Lower leg skin (tissue), 3 donors: Measurements from ENCODE around the gene CYB5R2.

Experiments
- POLR2A ChIP-seq, 2 donors: fragments of 450-650 bp; IDR thresholded peaks; one replicate each; pipeline ENCODE4 v1.6.1; 2016 to 2017; ENCODE audit warnings: antibody characterized with exemption in 2 of 2, mild to moderate bottlenecking in 1 of 2, moderate library complexity in 1 of 2
- TF ChIP-seq, protein P1 (sequence below), 3 donors: fragments of 450-650 bp; IDR thresholded peaks; one replicate each; pipeline ENCODE4 v1.5.1; 2016; ENCODE audit warnings: antibody characterized with exemption in 3 of 3, mild to moderate bottlenecking in 3 of 3, moderate library complexity in 2 of 3

DNA sequence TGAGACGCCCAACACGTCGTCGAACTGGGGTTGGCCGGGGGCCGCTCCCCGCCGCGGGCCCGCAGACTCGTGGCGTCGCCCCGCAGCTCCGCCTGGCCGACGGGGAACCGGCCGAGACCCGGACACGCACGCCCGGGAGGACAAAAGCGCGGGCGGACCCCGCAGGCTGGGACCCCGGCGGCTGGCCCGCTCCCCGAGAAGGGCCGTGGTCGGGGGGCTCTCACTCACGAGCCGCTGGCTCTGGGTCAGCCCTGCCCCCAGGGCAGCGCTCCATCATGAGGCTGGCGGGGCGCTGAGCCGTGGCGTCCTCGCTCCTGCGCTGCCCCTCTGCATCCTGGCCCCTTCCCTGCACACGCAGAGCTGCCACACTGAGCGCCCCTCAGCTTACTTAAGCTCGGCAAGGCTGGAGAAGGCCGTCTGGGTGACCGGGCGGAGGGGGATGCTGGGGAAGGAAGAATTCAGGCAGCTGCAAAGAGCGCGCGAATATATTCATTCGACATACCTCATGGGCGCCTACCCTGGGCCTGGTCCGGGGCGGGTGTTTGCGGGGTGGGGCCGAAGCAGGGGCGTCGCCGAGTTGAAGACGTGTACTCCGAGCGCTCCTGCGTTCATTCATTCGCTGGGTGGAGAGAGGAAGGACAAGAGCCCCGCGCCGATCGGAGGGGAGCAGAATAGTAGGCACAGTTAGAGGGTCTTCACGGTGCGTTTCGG, 579 bp upstream of the CYB5R2 start:
- TF ChIP-seq, protein P1, sequence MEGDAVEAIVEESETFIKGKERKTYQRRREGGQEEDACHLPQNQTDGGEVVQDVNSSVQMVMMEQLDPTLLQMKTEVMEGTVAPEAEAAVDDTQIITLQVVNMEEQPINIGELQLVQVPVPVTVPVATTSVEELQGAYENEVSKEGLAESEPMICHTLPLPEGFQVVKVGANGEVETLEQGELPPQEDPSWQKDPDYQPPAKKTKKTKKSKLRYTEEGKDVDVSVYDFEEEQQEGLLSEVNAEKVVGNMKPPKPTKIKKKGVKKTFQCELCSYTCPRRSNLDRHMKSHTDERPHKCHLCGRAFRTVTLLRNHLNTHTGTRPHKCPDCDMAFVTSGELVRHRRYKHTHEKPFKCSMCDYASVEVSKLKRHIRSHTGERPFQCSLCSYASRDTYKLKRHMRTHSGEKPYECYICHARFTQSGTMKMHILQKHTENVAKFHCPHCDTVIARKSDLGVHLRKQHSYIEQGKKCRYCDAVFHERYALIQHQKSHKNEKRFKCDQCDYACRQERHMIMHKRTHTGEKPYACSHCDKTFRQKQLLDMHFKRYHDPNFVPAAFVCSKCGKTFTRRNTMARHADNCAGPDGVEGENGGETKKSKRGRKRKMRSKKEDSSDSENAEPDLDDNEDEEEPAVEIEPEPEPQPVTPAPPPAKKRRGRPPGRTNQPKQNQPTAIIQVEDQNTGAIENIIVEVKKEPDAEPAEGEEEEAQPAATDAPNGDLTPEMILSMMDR (IDR thresholded peaks at IDR 0.05): no peak
- TF ChIP-seq POLR2A (IDR thresholded peaks at IDR 0.05): no peak
